HG03432 (cell line): ENCODE data around the gene GPR137.

Source experiments
- ATAC-seq: cut with Tn5 transposase; IDR thresholded peaks from one replicate; pipeline ENCODE4 v1.9.1; 2021; ENCODE audit warnings: mild to moderate bottlenecking, moderate library complexity; ENCODE audit not compliant: unreplicated experiment

The GPR137 gene

GRCh38 chr11:64337538-64338249 is 52.0 kb downstream of the GPR137 start:
- ATAC-seq = no peak

GRCh38 chr11:64338716-64339115 is 53.1 kb downstream of the GPR137 start:
- ATAC-seq = no peak
